GM23338 (cell line): Measurements from ENCODE around the gene MOB2. TPM values are rescaled to one million over a fixed set of nuclear protein-coding genes. Genes with fewer than 3 reads are reported as not detected.

Experiments used
- ATAC-seq: fragments of 200-7000 bp; cut with Tn5 transposase; 3 replicates; pipeline ENCODE4 v1.9.1; 2020
- DNase-seq: peaks from one replicate; pipeline ENCODE4 v3.0.0-alpha.2; 2015; ENCODE audit warnings: low spot score
- H2AFZ ChIP-seq: fragments of 200-600 bp; sonication (generic); 2 replicates; pipeline ENCODE4 v1.8.0; 2016; ENCODE audit warnings: antibody characterized with exemption, mild to moderate bottlenecking, moderate library complexity
- H3F3A ChIP-seq: fragments of 200-600 bp; sonication (generic); replicated peaks from 2 replicates; pipeline ENCODE4 v1.8.0; 2017; ENCODE audit warnings: antibody characterized with exemption, mixed run types, low read depth
- H3K27ac ChIP-seq: fragments of 200-600 bp; sonication (generic); 2 replicates; pipeline ENCODE4 v1.6.1; 2016; ENCODE audit warnings: low read depth
- H3K27me3 ChIP-seq: fragments of 200-600 bp; sonication (generic); 2 replicates; pipeline ENCODE4 v1.8.0; 2016; ENCODE audit warnings: mild to moderate bottlenecking, mixed run types, moderate library complexity; ENCODE audit not compliant: insufficient read depth
- H3K36me3 ChIP-seq: fragments of 200-600 bp; sonication (generic); 2 replicates; pipeline ENCODE4 v1.8.0; 2016; ENCODE audit warnings: mild to moderate bottlenecking; ENCODE audit not compliant: insufficient read depth
- H3K4me1 ChIP-seq: fragments of 200-600 bp; sonication (generic); 2 replicates; pipeline ENCODE4 v1.8.0; 2016; ENCODE audit warnings: mild to moderate bottlenecking, moderate library complexity; ENCODE audit not compliant: insufficient read depth
- H3K4me2 ChIP-seq: fragments of 200-600 bp; sonication (generic); 2 replicates; pipeline ENCODE4 v1.7.1; 2017; ENCODE audit warnings: mixed run types
- H3K4me3 ChIP-seq: fragments of 200-600 bp; sonication (generic); 2 replicates; pipeline ENCODE4 v1.6.1; 2016; ENCODE audit warnings: mixed run types
- H3K79me2 ChIP-seq: fragments of 200-600 bp; sonication (generic); replicated peaks from 2 replicates; pipeline ENCODE4 v1.8.0; 2017; ENCODE audit warnings: mild to moderate bottlenecking; ENCODE audit not compliant: insufficient read depth
- H3K9me2 ChIP-seq: fragments of 200-600 bp; sonication (generic); 2 replicates; pipeline ENCODE4 v1.8.0; 2017; ENCODE audit not compliant: insufficient read depth
- H4K20me1 ChIP-seq: fragments of 200-600 bp; sonication (generic); replicated peaks from 2 replicates; pipeline ENCODE4 v1.8.0; 2017; ENCODE audit warnings: mild to moderate bottlenecking; ENCODE audit not compliant: insufficient read depth
- H3K27ac Mint-ChIP-seq: 2 replicates; pipeline ENCODE4 v1.8.0; 2020; ENCODE audit warnings: inconsistent platforms, mild to moderate bottlenecking, moderate library complexity, mixed read lengths
- H3K27me3 Mint-ChIP-seq: 3 replicates; pipeline ENCODE4 v1.8.0; 2022; ENCODE audit warnings: low read depth, mild to moderate bottlenecking, moderate library complexity, mixed read lengths, inconsistent platforms; ENCODE audit not compliant: insufficient read depth, poor library complexity
- H3K36me3 Mint-ChIP-seq: 3 replicates; pipeline ENCODE4 v1.8.0; 2021; ENCODE audit warnings: low read depth, mild to moderate bottlenecking, inconsistent platforms, moderate library complexity, mixed read lengths
- H3K4me1 Mint-ChIP-seq: 3 replicates; pipeline ENCODE4 v1.8.0; 2020; ENCODE audit warnings: mild to moderate bottlenecking, inconsistent platforms, mixed read lengths
- H3K4me3 Mint-ChIP-seq: 3 replicates; pipeline ENCODE4 v1.8.0; 2021; ENCODE audit warnings: moderate library complexity, mild to moderate bottlenecking, inconsistent platforms, mixed read lengths
- H3K9me3 Mint-ChIP-seq: 3 replicates; pipeline ENCODE4 v1.8.0; 2020; ENCODE audit warnings: moderate library complexity, mild to moderate bottlenecking, inconsistent platforms, mixed read lengths
- CREB1 ChIP-seq: fragments of 250-450 bp; sonication (Bioruptor Pico); IDR thresholded peaks from 2 replicates; pipeline ENCODE4 v1.5.0; 2020; ENCODE audit warnings: low read depth, mild to moderate bottlenecking, moderate library complexity
- ETS1 ChIP-seq: IDR thresholded peaks from 2 replicates; pipeline ENCODE4 v1.6.1; 2016; ENCODE audit warnings: antibody characterized with exemption
- EZH2 ChIP-seq: fragments of 200-600 bp; sonication (generic); IDR thresholded peaks from one replicate; pipeline ENCODE4 v1.8.0; 2017; ENCODE audit warnings: antibody characterized with exemption, mild to moderate bottlenecking, low read depth; ENCODE audit not compliant: unreplicated experiment
- EZH2phosphoT487 ChIP-seq: fragments of 200-600 bp; sonication (generic); IDR thresholded peaks from one replicate; pipeline ENCODE4 v1.8.1; 2018; ENCODE audit warnings: antibody characterized with exemption; ENCODE audit not compliant: unreplicated experiment
- JUNB ChIP-seq: IDR thresholded peaks from one replicate; pipeline ENCODE4 v1.6.1; 2016; ENCODE audit warnings: antibody characterized with exemption; ENCODE audit not compliant: unreplicated experiment
- NANOG ChIP-seq: IDR thresholded peaks from 2 replicates; pipeline ENCODE4 v1.6.1; 2016; ENCODE audit warnings: antibody characterized with exemption, borderline replicate concordance
- POLR2AphosphoS5 ChIP-seq: IDR thresholded peaks from 2 replicates; pipeline ENCODE4 v1.6.1; 2016; ENCODE audit warnings: antibody characterized with exemption, low read depth
- STAT1 ChIP-seq: IDR thresholded peaks from one replicate; pipeline ENCODE4 v1.6.1; 2016; ENCODE audit warnings: antibody characterized with exemption; ENCODE audit not compliant: unreplicated experiment
- ZNF114 ChIP-seq: fragments of 250-450 bp; sonication (Bioruptor Pico); IDR thresholded peaks from 2 replicates; pipeline ENCODE4 v1.5.0; 2020; ENCODE audit warnings: mild to moderate bottlenecking, moderate library complexity
- ZNF331 ChIP-seq: fragments of 250-450 bp; sonication (Bioruptor Pico); IDR thresholded peaks from 2 replicates; pipeline ENCODE4 v1.5.0; 2020; ENCODE audit warnings: low read depth, mild to moderate bottlenecking, moderate library complexity
- polyA plus RNA-seq: library from polyadenylated mRNA; unstranded; fragments of >200 nt; fragmentation: Nextera tagmentation; extraction: Ambion mirVana; gene quantifications from 2 replicates; pipeline ENCODE4 v1.2.1, GENCODE V29; 2016
- total RNA-seq: library from RNA; depleted of rRNA; stranded (reverse); fragments of >200 nt; shearing (Covaris generic); gene quantifications from 2 replicates; pipeline ENCODE4 v1.2.3, GENCODE V29; 2014
- TF ChIP-seq, protein P1 (sequence below): IDR thresholded peaks from one replicate; pipeline ENCODE4 v1.6.1; 2018; ENCODE audit warnings: antibody characterized with exemption; ENCODE audit not compliant: unreplicated experiment
- TF ChIP-seq, protein P2 (sequence below), 2 experiments: fragments of 200-600 bp in 1 of 2; sonication (generic) in 1 of 2; conservative IDR thresholded peaks; 2 replicates each; pipeline versions ENCODE4 v1.5.1 to v1.6.1; 2016 to 2017; ENCODE audit warnings: antibody characterized with exemption in 2 of 2, low read depth in 2 of 2, mild to moderate bottlenecking in 2 of 2, moderate library complexity in 1 of 2
- TF ChIP-seq, protein P3 (sequence below): fragments of 250-450 bp; sonication (Bioruptor Pico); IDR thresholded peaks from 2 replicates; pipeline ENCODE4 v1.5.0; 2020; ENCODE audit warnings: mild to moderate bottlenecking, moderate library complexity

Gene MOB2
- total and polyA plus RNA-seq, 2 experiments from 2014 or later = 10.1 to 19.7 TPM

DNA sequence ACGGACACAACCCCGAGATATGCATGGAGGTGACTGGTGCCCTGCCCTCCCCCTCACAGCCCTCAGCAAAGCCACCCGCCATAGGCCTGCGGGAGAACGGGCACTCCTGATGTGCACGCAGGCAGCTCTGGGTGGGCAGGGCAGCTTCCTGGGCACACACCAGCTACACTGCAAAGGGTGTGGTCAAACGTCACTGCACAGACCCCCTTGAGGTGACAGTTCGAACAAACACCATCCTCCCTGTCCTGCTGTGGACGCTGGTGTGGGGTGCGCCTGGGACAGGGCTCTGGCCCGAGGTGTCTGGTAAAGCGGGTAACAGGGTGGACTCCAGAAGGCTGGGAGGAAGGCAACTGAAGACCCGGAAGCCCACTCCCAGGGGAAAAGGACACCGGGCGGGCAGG lies 21.9 kb upstream of the MOB2 start:
- Mint-ChIP-seq H3K4me1 (peaks cover 35% of the 10 kb centered on the region), H3K27ac (no peak overlapping the region), H3K36me3 (no peaks in the 10 kb centered on the region; the same call in 2 of the 3 replicates), H3K4me3 (no peak overlapping the region), H3K27me3 (peaks cover 21% of the 10 kb centered on the region), H3K9me3 (no peaks in the 10 kb centered on the region)
- DNase-seq = no peak
- H4K20me1 ChIP-seq = no peaks in the 10 kb centered on the region; the same call in 1 of the 2 replicates
- H3K4me2 ChIP-seq = no peak overlapping the region
- H3K36me3 ChIP-seq = no peaks in the 10 kb centered on the region
- peaks cover 12% of the 10 kb centered on the region for H3K4me1 ChIP-seq
- no peak for ATAC-seq
- peaks cover 29% of the 10 kb centered on the region for H3K79me2 ChIP-seq
- H3K9me2 ChIP-seq = no peaks in the 10 kb centered on the region
- peaks cover 5% of the 10 kb centered on the region; the same call in 1 of the 2 replicates for H3F3A ChIP-seq
- TF ChIP-seq ZNF331 (CRISPR knock-in tag) (no peak), ZNF114 (CRISPR knock-in tag) (no peak), POLR2AphosphoS5 (no peak), EZH2phosphoT487 (no peak), EZH2 (no peak), ETS1 (no peak), NANOG (no peak), STAT1 (no peak), JUNB (no peak), CREB1 (CRISPR knock-in tag) (no peak)
- TF ChIP-seq, protein P1, sequence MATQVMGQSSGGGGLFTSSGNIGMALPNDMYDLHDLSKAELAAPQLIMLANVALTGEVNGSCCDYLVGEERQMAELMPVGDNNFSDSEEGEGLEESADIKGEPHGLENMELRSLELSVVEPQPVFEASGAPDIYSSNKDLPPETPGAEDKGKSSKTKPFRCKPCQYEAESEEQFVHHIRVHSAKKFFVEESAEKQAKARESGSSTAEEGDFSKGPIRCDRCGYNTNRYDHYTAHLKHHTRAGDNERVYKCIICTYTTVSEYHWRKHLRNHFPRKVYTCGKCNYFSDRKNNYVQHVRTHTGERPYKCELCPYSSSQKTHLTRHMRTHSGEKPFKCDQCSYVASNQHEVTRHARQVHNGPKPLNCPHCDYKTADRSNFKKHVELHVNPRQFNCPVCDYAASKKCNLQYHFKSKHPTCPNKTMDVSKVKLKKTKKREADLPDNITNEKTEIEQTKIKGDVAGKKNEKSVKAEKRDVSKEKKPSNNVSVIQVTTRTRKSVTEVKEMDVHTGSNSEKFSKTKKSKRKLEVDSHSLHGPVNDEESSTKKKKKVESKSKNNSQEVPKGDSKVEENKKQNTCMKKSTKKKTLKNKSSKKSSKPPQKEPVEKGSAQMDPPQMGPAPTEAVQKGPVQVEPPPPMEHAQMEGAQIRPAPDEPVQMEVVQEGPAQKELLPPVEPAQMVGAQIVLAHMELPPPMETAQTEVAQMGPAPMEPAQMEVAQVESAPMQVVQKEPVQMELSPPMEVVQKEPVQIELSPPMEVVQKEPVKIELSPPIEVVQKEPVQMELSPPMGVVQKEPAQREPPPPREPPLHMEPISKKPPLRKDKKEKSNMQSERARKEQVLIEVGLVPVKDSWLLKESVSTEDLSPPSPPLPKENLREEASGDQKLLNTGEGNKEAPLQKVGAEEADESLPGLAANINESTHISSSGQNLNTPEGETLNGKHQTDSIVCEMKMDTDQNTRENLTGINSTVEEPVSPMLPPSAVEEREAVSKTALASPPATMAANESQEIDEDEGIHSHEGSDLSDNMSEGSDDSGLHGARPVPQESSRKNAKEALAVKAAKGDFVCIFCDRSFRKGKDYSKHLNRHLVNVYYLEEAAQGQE = no peak
- TF ChIP-seq, protein P2, sequence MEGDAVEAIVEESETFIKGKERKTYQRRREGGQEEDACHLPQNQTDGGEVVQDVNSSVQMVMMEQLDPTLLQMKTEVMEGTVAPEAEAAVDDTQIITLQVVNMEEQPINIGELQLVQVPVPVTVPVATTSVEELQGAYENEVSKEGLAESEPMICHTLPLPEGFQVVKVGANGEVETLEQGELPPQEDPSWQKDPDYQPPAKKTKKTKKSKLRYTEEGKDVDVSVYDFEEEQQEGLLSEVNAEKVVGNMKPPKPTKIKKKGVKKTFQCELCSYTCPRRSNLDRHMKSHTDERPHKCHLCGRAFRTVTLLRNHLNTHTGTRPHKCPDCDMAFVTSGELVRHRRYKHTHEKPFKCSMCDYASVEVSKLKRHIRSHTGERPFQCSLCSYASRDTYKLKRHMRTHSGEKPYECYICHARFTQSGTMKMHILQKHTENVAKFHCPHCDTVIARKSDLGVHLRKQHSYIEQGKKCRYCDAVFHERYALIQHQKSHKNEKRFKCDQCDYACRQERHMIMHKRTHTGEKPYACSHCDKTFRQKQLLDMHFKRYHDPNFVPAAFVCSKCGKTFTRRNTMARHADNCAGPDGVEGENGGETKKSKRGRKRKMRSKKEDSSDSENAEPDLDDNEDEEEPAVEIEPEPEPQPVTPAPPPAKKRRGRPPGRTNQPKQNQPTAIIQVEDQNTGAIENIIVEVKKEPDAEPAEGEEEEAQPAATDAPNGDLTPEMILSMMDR (conservative IDR thresholded peaks at IDR 0.05; ENCODE audit: low read depth in 2 of 2) = no peak
- TF ChIP-seq, protein P3, sequence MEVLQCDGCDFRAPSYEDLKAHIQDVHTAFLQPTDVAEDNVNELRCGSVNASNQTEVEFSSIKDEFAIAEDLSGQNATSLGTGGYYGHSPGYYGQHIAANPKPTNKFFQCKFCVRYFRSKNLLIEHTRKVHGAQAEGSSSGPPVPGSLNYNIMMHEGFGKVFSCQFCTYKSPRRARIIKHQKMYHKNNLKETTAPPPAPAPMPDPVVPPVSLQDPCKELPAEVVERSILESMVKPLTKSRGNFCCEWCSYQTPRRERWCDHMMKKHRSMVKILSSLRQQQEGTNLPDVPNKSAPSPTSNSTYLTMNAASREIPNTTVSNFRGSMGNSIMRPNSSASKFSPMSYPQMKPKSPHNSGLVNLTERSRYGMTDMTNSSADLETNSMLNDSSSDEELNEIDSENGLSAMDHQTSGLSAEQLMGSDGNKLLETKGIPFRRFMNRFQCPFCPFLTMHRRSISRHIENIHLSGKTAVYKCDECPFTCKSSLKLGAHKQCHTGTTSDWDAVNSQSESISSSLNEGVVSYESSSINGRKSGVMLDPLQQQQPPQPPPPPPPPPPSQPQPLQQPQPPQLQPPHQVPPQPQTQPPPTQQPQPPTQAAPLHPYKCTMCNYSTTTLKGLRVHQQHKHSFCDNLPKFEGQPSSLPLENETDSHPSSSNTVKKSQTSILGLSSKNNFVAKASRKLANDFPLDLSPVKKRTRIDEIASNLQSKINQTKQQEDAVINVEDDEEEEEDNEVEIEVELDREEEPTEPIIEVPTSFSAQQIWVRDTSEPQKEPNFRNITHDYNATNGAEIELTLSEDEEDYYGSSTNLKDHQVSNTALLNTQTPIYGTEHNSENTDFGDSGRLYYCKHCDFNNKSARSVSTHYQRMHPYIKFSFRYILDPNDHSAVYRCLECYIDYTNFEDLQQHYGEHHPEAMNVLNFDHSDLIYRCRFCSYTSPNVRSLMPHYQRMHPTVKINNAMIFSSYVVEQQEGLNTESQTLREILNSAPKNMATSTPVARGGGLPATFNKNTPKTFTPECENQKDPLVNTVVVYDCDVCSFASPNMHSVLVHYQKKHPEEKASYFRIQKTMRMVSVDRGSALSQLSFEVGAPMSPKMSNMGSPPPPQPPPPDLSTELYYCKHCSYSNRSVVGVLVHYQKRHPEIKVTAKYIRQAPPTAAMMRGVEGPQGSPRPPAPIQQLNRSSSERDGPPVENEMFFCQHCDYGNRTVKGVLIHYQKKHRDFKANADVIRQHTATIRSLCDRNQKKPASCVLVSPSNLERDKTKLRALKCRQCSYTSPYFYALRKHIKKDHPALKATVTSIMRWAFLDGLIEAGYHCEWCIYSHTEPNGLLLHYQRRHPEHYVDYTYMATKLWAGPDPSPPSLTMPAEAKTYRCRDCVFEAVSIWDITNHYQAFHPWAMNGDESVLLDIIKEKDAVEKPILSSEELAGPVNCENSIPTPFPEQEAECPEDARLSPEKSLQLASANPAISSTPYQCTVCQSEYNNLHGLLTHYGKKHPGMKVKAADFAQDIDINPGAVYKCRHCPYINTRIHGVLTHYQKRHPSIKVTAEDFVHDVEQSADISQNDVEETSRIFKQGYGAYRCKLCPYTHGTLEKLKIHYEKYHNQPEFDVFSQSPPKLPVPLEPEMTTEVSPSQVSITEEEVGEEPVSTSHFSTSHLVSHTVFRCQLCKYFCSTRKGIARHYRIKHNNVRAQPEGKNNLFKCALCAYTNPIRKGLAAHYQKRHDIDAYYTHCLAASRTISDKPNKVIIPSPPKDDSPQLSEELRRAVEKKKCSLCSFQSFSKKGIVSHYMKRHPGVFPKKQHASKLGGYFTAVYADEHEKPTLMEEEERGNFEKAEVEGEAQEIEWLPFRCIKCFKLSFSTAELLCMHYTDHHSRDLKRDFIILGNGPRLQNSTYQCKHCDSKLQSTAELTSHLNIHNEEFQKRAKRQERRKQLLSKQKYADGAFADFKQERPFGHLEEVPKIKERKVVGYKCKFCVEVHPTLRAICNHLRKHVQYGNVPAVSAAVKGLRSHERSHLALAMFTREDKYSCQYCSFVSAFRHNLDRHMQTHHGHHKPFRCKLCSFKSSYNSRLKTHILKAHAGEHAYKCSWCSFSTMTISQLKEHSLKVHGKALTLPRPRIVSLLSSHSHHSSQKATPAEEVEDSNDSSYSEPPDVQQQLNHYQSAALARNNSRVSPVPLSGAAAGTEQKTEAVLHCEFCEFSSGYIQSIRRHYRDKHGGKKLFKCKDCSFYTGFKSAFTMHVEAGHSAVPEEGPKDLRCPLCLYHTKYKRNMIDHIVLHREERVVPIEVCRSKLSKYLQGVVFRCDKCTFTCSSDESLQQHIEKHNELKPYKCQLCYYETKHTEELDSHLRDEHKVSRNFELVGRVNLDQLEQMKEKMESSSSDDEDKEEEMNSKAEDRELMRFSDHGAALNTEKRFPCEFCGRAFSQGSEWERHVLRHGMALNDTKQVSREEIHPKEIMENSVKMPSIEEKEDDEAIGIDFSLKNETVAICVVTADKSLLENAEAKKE (CRISPR knock-in tag) = no peak
- no peak overlapping the region for H3K4me3 ChIP-seq
- 0 out of 2 replicates have a peak overlapping the region, but pooled peaks have one; percentile 6 for H3K27ac ChIP-seq
- no peak overlapping the region for H2AFZ ChIP-seq
- no peaks in the 10 kb centered on the region for H3K27me3 ChIP-seq
